Type B pancreatic cell (in vitro differentiated cells): ENCODE data around the gene FA2H. TPM values are rescaled to one million over a fixed set of nuclear protein-coding genes. Genes with fewer than 3 reads are reported as not detected.

Experiments used
- DNase-seq: peaks from one replicate; pipeline ENCODE4 v3.0.0; 2021; ENCODE audit warnings: mixed read lengths; ENCODE audit not compliant: unreplicated experiment; ENCODE audit errors: extremely low spot score
- H3K27ac Mint-ChIP-seq: 2 replicates; pipeline ENCODE4 v1.8.0; 2021; ENCODE audit warnings: mild to moderate bottlenecking, mixed read lengths
- H3K27me3 Mint-ChIP-seq: 2 replicates; pipeline ENCODE4 v1.8.0; 2021; ENCODE audit warnings: mixed read lengths
- H3K36me3 Mint-ChIP-seq: 2 replicates; pipeline ENCODE4 v1.8.0; 2021; ENCODE audit warnings: mixed read lengths
- H3K4me1 Mint-ChIP-seq: one replicate; pipeline ENCODE4 v1.8.0; 2021; ENCODE audit warnings: mixed read lengths; ENCODE audit not compliant: unreplicated experiment
- H3K4me3 Mint-ChIP-seq: 2 replicates; pipeline ENCODE4 v1.8.0; 2021; ENCODE audit warnings: mild to moderate bottlenecking, mixed read lengths
- H3K9me3 Mint-ChIP-seq: 2 replicates; pipeline ENCODE4 v1.8.0; 2021; ENCODE audit warnings: mixed read lengths
- total RNA-seq: library from RNA; stranded (reverse); gene quantifications from 2 replicates; pipeline ENCODE4 v1.2.1, GENCODE V29; 2021; ENCODE audit warnings: low replicate concordance
- TF ChIP-seq, protein P1 (sequence below): fragments of 200-600 bp; sonication (generic); conservative IDR thresholded peaks from 2 replicates; pipeline ENCODE4 v1.5.0; 2021; ENCODE audit warnings: antibody characterized with exemption, mild to moderate bottlenecking

Gene FA2H
- total RNA-seq, 1 donor from 2014 or later = 5.0 TPM

DNA sequence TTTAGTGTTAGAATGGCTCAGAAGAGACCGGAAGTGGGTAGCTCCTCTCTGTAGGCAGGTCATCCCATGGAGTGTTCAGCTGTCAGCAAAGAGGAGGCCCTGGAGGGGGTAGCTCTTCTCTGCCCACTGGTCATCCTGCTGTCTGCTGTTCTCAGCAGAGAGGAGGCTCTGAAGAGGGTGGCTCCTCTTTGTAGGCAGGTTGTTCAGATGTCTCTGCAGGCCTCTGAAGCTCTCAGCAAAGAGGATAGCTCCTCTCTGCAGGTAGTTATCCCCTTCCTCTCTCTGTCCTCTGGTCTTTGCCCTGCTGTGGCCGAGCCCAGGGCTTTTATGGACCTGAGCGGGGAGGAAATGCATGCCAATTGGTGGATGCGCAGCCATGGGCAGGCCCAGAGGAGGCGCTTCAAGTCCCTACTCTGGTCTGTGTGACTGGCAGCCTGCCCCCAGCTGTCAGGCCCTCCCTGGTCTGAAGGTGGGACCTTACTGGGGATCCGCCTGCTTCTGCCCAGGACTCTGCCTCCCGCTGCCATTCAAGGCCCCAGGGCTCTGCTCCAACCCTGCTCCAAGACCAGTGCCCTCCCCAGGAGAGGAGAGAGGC, 32.5 kb upstream of the FA2H start:
- Mint-ChIP-seq H3K4me1 (no peaks in the 10 kb centered on the region), H3K27ac (no peak overlapping the region), H3K9me3 (no peaks in the 10 kb centered on the region), H3K36me3 (no peaks in the 10 kb centered on the region), H3K4me3 (no peak overlapping the region), H3K27me3 (peaks cover 7% of the 10 kb centered on the region)
- TF ChIP-seq, protein P1, sequence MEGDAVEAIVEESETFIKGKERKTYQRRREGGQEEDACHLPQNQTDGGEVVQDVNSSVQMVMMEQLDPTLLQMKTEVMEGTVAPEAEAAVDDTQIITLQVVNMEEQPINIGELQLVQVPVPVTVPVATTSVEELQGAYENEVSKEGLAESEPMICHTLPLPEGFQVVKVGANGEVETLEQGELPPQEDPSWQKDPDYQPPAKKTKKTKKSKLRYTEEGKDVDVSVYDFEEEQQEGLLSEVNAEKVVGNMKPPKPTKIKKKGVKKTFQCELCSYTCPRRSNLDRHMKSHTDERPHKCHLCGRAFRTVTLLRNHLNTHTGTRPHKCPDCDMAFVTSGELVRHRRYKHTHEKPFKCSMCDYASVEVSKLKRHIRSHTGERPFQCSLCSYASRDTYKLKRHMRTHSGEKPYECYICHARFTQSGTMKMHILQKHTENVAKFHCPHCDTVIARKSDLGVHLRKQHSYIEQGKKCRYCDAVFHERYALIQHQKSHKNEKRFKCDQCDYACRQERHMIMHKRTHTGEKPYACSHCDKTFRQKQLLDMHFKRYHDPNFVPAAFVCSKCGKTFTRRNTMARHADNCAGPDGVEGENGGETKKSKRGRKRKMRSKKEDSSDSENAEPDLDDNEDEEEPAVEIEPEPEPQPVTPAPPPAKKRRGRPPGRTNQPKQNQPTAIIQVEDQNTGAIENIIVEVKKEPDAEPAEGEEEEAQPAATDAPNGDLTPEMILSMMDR = no peak
- DNase-seq = no peak

DNA sequence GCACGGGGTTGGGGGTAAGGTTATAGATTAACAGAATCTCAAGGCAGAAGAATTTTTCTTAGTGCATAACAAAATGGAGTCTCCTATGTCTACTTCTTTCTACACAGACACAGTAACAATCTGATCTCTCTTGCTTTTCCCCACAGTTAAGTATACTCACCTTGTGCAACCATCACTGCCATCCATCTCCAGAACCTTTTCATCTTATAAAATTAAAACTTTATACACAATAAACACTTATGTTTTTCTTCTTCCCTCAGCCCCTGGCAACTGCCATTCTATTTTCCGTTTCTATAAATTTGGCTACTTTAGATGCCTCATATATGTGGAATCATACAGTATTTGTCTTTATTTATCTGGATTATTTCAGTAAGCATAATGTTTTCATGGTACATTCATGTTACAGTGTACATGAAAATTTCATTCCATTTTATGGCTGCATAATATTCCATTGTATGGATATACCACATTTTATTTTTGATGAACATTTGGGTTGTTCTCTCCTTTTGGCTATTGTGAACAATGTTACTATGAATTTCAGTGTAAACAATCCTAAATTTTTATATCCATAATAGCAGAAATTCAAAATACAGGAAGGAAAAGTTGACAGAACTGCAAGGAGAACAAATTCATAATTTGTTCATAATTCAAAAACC, 25.7 kb upstream of the FA2H start:
- no peak overlapping the region for H3K27ac Mint-ChIP-seq
- H3K9me3 Mint-ChIP-seq = no peaks in the 10 kb centered on the region
- H3K36me3 Mint-ChIP-seq = no peaks in the 10 kb centered on the region
- H3K27me3 Mint-ChIP-seq = peaks cover 12% of the 10 kb centered on the region
- no peaks in the 10 kb centered on the region for H3K4me1 Mint-ChIP-seq
- TF ChIP-seq, protein P1 = no peak
- H3K4me3 Mint-ChIP-seq = no peak overlapping the region
- no peak for DNase-seq

DNA sequence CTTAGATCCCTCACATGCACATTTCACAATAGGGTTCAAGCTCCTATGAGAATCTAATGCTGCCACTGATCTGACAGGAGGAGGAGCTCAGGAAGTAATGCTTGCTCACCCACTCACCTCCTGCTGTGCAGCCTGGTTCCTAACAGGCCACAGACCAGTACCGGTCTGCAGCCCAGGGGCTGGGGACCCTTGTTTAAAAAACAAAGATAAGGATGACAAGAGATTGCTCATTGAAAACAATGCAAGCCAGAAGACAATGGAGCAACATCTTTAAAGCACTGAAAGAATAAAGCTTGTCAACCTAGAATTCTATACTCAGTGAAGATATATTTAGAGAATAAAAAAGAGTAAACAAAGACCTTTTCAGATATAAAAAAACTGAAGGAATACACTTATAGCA, 22.8 kb upstream of the FA2H start:
- Mint-ChIP-seq H3K36me3 (no peaks in the 10 kb centered on the region), H3K4me1 (no peaks in the 10 kb centered on the region), H3K27me3 (peaks cover 16% of the 10 kb centered on the region), H3K9me3 (no peaks in the 10 kb centered on the region), H3K27ac (no peak overlapping the region), H3K4me3 (no peak overlapping the region)
- no peak for DNase-seq
- TF ChIP-seq, protein P1 = no peak

DNA sequence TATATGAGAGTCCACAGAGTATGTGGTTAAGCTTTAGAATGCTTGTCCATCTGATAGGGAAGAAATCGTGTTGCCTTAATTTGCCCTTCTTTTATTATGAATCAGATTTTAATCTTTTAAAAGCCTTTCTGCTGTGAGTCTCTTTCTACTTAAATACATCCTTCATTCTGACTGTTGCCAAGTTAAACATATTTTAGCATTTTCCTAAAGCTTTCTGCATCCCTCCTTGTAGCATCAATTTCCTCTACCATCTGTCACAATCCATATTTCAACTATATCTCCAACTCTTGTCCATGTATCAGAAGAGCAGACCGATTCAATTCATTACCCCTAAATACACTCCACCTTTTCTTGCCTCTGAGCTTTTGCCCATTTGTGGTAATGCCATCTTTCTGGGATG, 20.5 kb upstream of the FA2H start:
- no peak overlapping the region for H3K4me3 Mint-ChIP-seq
- H3K27ac Mint-ChIP-seq = no peak overlapping the region
- H3K36me3 Mint-ChIP-seq = no peaks in the 10 kb centered on the region
- no peaks in the 10 kb centered on the region for H3K4me1 Mint-ChIP-seq
- TF ChIP-seq, protein P1 = no peak
- no peaks in the 10 kb centered on the region for H3K9me3 Mint-ChIP-seq
- DNase-seq = no peak
- H3K27me3 Mint-ChIP-seq = peaks cover 14% of the 10 kb centered on the region

DNA sequence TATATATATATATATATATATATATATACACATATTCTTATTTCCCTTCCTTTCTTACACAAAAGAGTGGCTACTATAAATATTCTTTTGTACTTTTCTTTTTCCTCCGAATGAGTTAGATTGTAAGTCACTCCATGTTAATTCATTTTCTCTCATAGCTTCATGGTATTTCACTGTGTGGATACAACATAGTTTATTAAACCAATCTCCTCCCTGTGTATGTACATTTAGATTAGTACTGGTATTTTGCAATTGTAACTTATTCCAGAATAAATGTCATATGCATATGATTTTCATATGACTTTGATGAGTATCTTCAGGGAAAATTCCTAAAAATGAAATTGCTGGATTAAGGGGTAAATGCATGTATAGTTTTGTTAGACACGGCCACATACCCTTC, 20.0 kb upstream of the FA2H start:
- DNase-seq = no peak
- H3K27me3 Mint-ChIP-seq = peaks cover 14% of the 10 kb centered on the region
- no peaks in the 10 kb centered on the region for H3K9me3 Mint-ChIP-seq
- no peaks in the 10 kb centered on the region for H3K36me3 Mint-ChIP-seq
- H3K4me1 Mint-ChIP-seq = no peaks in the 10 kb centered on the region
- no peak overlapping the region for H3K4me3 Mint-ChIP-seq
- H3K27ac Mint-ChIP-seq = no peak overlapping the region
- TF ChIP-seq, protein P1 = no peak
